Ishikawa (cell line): ENCODE data around the gene DCP1B.

Experiments used
- CEBPB ChIP-seq: IDR thresholded peaks from 2 replicates; pipeline ENCODE4 v1.6.1; 2012
- CREB1 ChIP-seq: IDR thresholded peaks from 2 replicates; pipeline ENCODE4 v1.6.1; 2012; ENCODE audit warnings: low read depth
- EGR1 ChIP-seq: IDR thresholded peaks from 2 replicates; pipeline ENCODE4 v1.6.1; 2012
- EP300 ChIP-seq: IDR thresholded peaks from 2 replicates; pipeline ENCODE4 v1.6.1; 2012; ENCODE audit warnings: borderline replicate concordance
- FOXM1 ChIP-seq: IDR thresholded peaks from 2 replicates; pipeline ENCODE4 v1.6.1; 2012; ENCODE audit warnings: low read depth, borderline replicate concordance
- NFIC ChIP-seq: IDR thresholded peaks from 2 replicates; pipeline ENCODE4 v1.6.1; 2012
- RAD21 ChIP-seq: IDR thresholded peaks from 2 replicates; pipeline ENCODE4 v1.6.1; 2012; ENCODE audit warnings: low read depth
- TAF1 ChIP-seq: IDR thresholded peaks from 2 replicates; pipeline ENCODE4 v1.6.1; 2012; ENCODE audit warnings: low read depth, mild to moderate bottlenecking
- TCF12 ChIP-seq: IDR thresholded peaks from 2 replicates; pipeline ENCODE4 v1.6.1; 2012; ENCODE audit warnings: low read depth
- TEAD4 ChIP-seq: IDR thresholded peaks from 2 replicates; pipeline ENCODE4 v1.6.1; 2012
- YY1 ChIP-seq: IDR thresholded peaks from 2 replicates; pipeline ENCODE4 v1.6.1; 2012; ENCODE audit warnings: low read depth
- ZBTB7A ChIP-seq: IDR thresholded peaks from 2 replicates; pipeline ENCODE4 v1.6.1; 2012; ENCODE audit warnings: low read depth
- TF ChIP-seq, protein P1 (sequence below): IDR thresholded peaks from 2 replicates; pipeline ENCODE4 v1.6.1; 2012; ENCODE audit warnings: low read depth, mild to moderate bottlenecking
- TF ChIP-seq, protein P2 (sequence below): IDR thresholded peaks from 2 replicates; pipeline ENCODE4 v1.6.1; 2012
- TF ChIP-seq, protein P3 (sequence below): IDR thresholded peaks from 2 replicates; pipeline ENCODE4 v1.6.1; 2012

DCP1B gene

DNA sequence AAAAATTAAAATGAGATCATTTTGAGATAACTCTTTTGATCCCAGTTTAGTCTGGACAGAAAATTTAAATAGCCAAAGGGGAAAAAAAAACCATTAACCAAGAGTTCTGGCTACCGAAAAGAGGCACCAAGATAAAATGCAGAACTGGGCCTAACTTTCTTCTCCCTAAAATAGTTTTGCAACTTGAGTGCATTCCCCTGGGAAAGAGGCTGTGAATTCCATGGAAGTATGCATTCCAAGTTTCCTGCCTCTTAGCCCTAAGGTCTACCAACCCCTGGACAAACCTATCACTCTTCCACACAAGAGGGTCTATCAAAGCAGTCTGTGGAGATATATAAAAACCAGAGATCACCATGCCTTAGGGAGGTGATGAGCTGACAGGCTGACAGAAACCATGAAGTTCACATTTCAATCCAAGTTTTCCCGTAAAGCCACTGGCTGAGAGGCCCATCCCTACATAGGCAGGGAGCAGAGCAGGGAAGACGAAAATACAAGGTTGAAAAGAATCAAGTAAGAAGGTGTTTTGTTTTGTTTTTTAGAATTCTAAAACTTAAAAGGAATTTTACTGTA, 33.8 kb downstream of the DCP1B start:
- TF ChIP-seq EP300 (no peak), TAF1 (no peak), FOXM1 (no peak), TCF12 (no peak), EGR1 (no peak), ZBTB7A (no peak), NFIC (no peak)
- TF ChIP-seq, protein P1, sequence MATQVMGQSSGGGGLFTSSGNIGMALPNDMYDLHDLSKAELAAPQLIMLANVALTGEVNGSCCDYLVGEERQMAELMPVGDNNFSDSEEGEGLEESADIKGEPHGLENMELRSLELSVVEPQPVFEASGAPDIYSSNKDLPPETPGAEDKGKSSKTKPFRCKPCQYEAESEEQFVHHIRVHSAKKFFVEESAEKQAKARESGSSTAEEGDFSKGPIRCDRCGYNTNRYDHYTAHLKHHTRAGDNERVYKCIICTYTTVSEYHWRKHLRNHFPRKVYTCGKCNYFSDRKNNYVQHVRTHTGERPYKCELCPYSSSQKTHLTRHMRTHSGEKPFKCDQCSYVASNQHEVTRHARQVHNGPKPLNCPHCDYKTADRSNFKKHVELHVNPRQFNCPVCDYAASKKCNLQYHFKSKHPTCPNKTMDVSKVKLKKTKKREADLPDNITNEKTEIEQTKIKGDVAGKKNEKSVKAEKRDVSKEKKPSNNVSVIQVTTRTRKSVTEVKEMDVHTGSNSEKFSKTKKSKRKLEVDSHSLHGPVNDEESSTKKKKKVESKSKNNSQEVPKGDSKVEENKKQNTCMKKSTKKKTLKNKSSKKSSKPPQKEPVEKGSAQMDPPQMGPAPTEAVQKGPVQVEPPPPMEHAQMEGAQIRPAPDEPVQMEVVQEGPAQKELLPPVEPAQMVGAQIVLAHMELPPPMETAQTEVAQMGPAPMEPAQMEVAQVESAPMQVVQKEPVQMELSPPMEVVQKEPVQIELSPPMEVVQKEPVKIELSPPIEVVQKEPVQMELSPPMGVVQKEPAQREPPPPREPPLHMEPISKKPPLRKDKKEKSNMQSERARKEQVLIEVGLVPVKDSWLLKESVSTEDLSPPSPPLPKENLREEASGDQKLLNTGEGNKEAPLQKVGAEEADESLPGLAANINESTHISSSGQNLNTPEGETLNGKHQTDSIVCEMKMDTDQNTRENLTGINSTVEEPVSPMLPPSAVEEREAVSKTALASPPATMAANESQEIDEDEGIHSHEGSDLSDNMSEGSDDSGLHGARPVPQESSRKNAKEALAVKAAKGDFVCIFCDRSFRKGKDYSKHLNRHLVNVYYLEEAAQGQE, result no peak

DNA sequence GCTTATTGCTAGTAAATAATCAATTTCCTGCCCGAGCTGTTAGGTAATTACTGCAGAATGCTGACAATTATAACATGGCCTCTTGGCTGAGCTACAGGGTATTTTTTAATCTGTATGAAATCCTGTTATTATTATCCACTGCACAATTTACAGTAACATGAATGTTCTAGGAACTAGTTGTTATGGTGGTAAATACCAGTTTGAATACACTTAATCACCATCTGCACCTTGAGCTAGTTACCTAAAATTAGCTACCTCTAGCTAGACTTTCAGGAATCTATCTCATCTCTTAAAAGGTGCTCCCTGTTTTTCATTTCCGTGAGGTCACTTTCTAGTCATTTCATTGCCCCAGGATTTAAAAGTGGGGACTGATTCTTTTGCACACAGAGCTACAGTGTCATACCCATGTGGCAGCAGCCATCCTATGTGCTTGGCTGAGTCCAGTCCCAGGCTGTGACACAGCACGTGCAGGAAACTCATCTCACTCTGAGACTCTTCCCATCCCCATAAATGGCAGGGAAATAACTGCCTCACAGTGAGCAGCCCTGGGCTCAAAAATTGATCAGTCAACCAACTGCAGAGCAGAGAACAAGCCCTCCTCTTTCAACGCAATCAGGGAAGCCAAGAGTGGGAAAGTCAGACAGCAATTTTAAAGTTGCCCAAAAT, 37.6 kb downstream of the DCP1B start:
- TF ChIP-seq, protein P2, sequence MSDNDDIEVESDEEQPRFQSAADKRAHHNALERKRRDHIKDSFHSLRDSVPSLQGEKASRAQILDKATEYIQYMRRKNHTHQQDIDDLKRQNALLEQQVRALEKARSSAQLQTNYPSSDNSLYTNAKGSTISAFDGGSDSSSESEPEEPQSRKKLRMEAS, result no peak
- no peak for TF ChIP-seq EGR1
- no peak for TF ChIP-seq TCF12
- TF ChIP-seq ZBTB7A, result no peak

DNA sequence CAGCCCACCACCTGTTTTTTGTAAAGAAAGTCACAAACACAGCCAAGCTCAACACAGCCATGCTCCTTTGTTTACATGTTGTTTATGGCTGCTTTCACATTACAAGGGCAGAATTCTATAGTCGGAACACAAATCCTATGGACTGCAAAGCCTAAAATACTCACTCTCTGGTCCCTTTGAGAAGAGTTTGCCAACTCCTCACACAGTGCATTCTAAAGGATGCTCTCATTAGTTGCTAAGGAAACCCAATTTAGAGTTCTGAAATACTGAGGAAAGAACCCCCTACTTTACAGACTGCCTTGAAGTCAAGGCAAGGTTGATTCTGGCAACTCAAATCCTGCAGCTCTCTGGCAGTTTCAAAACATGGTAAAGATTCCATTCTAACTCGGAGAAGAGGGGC, 38.3 kb downstream of the DCP1B start:
- no peak for TF ChIP-seq YY1
- TF ChIP-seq, protein P1, result no peak
- no peak for TF ChIP-seq EGR1
- TF ChIP-seq TAF1, result no peak
- TF ChIP-seq TCF12, result no peak
- no peak for TF ChIP-seq NFIC

DNA sequence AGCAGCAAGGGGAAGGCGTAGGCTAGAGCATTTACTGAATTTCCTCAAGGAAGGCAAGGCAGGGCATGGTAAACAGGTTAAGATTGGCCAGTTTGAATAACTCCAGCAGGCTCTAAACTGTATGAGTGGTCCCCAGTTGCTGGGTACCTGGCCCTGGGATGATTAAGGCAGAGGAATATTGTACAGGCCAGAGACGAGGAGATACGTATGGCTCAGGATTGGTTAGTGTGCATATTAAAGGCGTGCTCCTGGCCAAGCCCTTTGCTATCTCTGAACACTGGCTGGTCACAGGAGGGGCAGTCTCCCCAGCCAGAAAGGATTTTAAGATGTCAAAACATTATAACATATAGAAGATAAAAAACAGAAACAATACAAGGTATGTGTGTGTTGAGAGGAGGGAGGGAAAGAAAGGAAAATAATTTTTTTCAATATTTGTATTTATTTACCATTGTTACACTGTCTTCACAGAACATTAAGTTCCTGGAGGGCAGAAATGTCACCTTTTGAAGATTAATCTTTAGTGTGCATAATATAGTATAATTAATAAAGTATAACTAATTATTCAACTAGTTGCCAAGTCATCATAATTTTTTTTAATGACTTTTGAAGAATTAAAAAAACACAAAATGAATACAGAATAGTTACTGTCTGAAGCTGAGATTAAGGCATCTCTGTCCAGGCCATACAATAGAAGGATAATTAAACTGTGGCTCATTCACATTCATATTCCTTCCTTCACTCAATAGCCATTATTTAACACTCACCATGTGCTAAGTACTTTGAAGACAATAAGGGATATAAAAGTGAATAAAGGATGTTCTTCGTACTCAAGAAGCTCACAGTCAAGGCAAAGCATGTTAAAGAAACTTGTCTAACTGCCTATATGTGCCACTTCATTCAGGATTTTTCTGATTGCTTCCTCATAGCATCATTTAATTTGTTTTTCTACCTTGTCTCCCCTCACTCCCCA, 41.9 kb downstream of the DCP1B start:
- TF ChIP-seq CEBPB (no peak), EGR1 (no peak), ZBTB7A (no peak), EP300 (no peak), NFIC (no peak), RAD21 (no peak), YY1 (no peak), TEAD4 (no peak), TAF1 (no peak), FOXM1 (no peak), CREB1 (no peak), TCF12 (no peak)
- TF ChIP-seq, protein P2, result no peak
- TF ChIP-seq, protein P3, sequence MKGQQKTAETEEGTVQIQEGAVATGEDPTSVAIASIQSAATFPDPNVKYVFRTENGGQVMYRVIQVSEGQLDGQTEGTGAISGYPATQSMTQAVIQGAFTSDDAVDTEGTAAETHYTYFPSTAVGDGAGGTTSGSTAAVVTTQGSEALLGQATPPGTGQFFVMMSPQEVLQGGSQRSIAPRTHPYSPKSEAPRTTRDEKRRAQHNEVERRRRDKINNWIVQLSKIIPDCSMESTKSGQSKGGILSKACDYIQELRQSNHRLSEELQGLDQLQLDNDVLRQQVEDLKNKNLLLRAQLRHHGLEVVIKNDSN, result no peak
- TF ChIP-seq, protein P1, result no peak
